Upper lobe of left lung (tissue), 4 donors: ENCODE data around the gene VPS13C.

Source experiments
- EP300 ChIP-seq, 4 donors: sonication (generic); formaldehyde crosslinking; IDR thresholded peaks; one replicate each; pipeline ENCODE4 v1.5.1; 2017; ENCODE audit warnings: antibody characterized with exemption in 4 of 4, control low read depth in 2 of 4
- POLR2A ChIP-seq, 4 donors: fragments of 450-650 bp; IDR thresholded peaks; one replicate each; pipeline ENCODE4 v1.5.1; 2016 to 2017; ENCODE audit warnings: antibody characterized with exemption in 4 of 4, mild to moderate bottlenecking in 2 of 4
- POLR2AphosphoS5 ChIP-seq, 2 donors: sonication (generic); formaldehyde crosslinking; IDR thresholded peaks; one replicate each; pipeline ENCODE4 v1.5.1; 2017; ENCODE audit warnings: antibody characterized with exemption in 2 of 2
- TF ChIP-seq, protein P1 (sequence below), 6 experiments: fragments of 450-650 bp in 4 of 6; fragments of 200-600 bp in 2 of 6; sonication (generic) in 2 of 6; IDR thresholded peaks; one replicate each; pipeline ENCODE4 v1.5.1; 2016 to 2019; ENCODE audit warnings: antibody characterized with exemption in 6 of 6

DNA sequence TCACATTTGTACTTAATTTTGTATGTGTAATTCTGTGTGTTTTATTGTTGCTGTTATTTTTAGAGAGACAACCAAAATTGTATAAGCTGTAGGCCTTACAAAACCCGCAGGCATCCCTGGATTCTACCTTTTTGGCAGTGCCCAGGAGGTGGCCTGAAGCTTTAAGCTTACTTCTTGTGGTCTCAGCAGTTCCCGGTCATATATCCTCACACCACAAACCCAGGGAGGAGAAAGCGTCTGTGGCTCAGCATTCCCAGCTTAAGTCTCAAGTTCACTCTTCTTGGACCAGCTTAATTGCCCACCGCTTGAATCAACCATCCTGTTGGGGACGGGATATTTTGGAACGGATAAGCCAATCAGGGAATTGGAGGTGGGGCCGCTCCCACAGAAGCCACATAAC, 43.2 kb upstream of the VPS13C start:
- TF ChIP-seq, protein P1, sequence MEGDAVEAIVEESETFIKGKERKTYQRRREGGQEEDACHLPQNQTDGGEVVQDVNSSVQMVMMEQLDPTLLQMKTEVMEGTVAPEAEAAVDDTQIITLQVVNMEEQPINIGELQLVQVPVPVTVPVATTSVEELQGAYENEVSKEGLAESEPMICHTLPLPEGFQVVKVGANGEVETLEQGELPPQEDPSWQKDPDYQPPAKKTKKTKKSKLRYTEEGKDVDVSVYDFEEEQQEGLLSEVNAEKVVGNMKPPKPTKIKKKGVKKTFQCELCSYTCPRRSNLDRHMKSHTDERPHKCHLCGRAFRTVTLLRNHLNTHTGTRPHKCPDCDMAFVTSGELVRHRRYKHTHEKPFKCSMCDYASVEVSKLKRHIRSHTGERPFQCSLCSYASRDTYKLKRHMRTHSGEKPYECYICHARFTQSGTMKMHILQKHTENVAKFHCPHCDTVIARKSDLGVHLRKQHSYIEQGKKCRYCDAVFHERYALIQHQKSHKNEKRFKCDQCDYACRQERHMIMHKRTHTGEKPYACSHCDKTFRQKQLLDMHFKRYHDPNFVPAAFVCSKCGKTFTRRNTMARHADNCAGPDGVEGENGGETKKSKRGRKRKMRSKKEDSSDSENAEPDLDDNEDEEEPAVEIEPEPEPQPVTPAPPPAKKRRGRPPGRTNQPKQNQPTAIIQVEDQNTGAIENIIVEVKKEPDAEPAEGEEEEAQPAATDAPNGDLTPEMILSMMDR (IDR thresholded peaks at IDR 0.05): no peak
- TF ChIP-seq POLR2A (IDR thresholded peaks at IDR 0.05) (no peak), POLR2AphosphoS5 (IDR thresholded peaks at IDR 0.05) (no peak), EP300 (IDR thresholded peaks at IDR 0.05) (no peak)
